Duodenal mucosa (tissue), 2 donors: ENCODE results near the gene C1QTNF5.

Source experiments
- H3K27ac ChIP-seq: one replicate; pipeline ENCODE4 v1.7.0; 2013; ENCODE audit warnings: low read depth, low read length
- H3K27me3 ChIP-seq, 2 donors: one replicate each; pipeline ENCODE4 v1.7.0; 2013; ENCODE audit warnings: low read length in 2 of 2, control low read depth in 1 of 2; ENCODE audit not compliant: insufficient read depth in 2 of 2, control insufficient read depth in 1 of 2
- H3K36me3 ChIP-seq, 2 donors: one replicate each; pipeline ENCODE4 v1.7.0; 2013; ENCODE audit warnings: low read length in 2 of 2, control low read depth in 1 of 2; ENCODE audit not compliant: insufficient read depth in 2 of 2, control insufficient read depth in 1 of 2
- H3K4me1 ChIP-seq, 2 donors: one replicate each; pipeline ENCODE4 v1.7.0; 2013; ENCODE audit warnings: low read length in 2 of 2, control low read depth in 1 of 2; ENCODE audit not compliant: insufficient read depth in 2 of 2, control insufficient read depth in 1 of 2
- H3K4me3 ChIP-seq, 2 donors: one replicate each; pipeline ENCODE4 v1.7.0; 2013; ENCODE audit warnings: low read length in 2 of 2, low read depth in 1 of 2
- H3K9ac ChIP-seq, 2 donors: one replicate each; pipeline ENCODE4 v1.7.0; 2013; ENCODE audit warnings: low read length in 2 of 2, low read depth in 1 of 2
- H3K9me3 ChIP-seq, 2 donors: one replicate each; pipeline ENCODE4 v1.7.0; 2013; ENCODE audit warnings: low read length in 2 of 2, control low read depth in 1 of 2; ENCODE audit not compliant: control insufficient read depth in 1 of 2

The C1QTNF5 gene

GRCh38 chr11:119337581-119338317 is 2.9 kb downstream of the C1QTNF5 start:
- Histone ChIP-seq H3K27me3 (peaks cover 0 to 3% of the 10 kb centered on the region in 2 donors), H3K9me3 (no peaks in the 10 kb centered on the region), H3K4me3 (no peak overlapping the region), H3K36me3 (peaks cover 0 to 4% of the 10 kb centered on the region in 2 donors), H3K9ac (peak overlapping the region in 1 of 2 donors; percentile 25), H3K4me1 (peaks cover 38 to 57% of the 10 kb centered on the region in 2 donors), H3K27ac (peak overlapping the region; percentile 59)

GRCh38 chr11:119336744-119337469 is 3.8 kb downstream of the C1QTNF5 start:
- peaks cover 0 to 3% of the 10 kb centered on the region in 2 donors for H3K27me3 ChIP-seq
- H3K4me1 ChIP-seq: peaks cover 38 to 57% of the 10 kb centered on the region in 2 donors
- H3K27ac ChIP-seq: no peak overlapping the region
- H3K9me3 ChIP-seq: no peaks in the 10 kb centered on the region
- H3K4me3 ChIP-seq: no peak overlapping the region
- H3K36me3 ChIP-seq: peaks cover 0 to 4% of the 10 kb centered on the region in 2 donors
- H3K9ac ChIP-seq: no peak overlapping the region

- Histone ChIP-seq H3K36me3 (peaks cover 0 to 4% of the 10 kb centered on the region in 2 donors), H3K4me3 (peak overlapping the region; percentile 95 to 98), H3K27ac (no peak overlapping the region), H3K9me3 (no peaks in the 10 kb centered on the region), H3K9ac (no peak overlapping the region), H3K4me1 (peaks cover 32 to 52% of the 10 kb centered on the region in 2 donors), H3K27me3 (peaks cover 0 to 3% of the 10 kb centered on the region in 2 donors)
Measured at GRCh38 chr11:119335655-119336543, 4.8 kb downstream of the C1QTNF5 start.

- no peaks in the 10 kb centered on the region for H3K9me3 ChIP-seq
- H3K27ac ChIP-seq: no peak overlapping the region
- H3K4me3 ChIP-seq: peak overlapping the region; percentile 95 to 98
- peaks cover 30 to 52% of the 10 kb centered on the region in 2 donors for H3K4me1 ChIP-seq
- H3K27me3 ChIP-seq: peaks cover 0 to 3% of the 10 kb centered on the region in 2 donors
- peaks cover 0 to 4% of the 10 kb centered on the region in 2 donors for H3K36me3 ChIP-seq
- H3K9ac ChIP-seq: peak overlapping the region; percentile 81 to 91
Measured at GRCh38 chr11:119335091-119335654, 5.5 kb downstream of the C1QTNF5 start.

- peaks cover 28 to 49% of the 10 kb centered on the region in 2 donors for H3K4me1 ChIP-seq
- H3K27me3 ChIP-seq: peaks cover 3 to 4% of the 10 kb centered on the region in 2 donors
- H3K27ac ChIP-seq: peak within 1 kb of the TSS; percentile 64
- peak within 1 kb of the TSS; percentile 95 to 98 for H3K4me3 ChIP-seq
- peaks cover 0 to 4% of the 10 kb centered on the region in 2 donors for H3K36me3 ChIP-seq
- peak within 1 kb of the TSS; percentile 81 to 91 for H3K9ac ChIP-seq
- H3K9me3 ChIP-seq: no peaks in the 10 kb centered on the region
Measured at GRCh38 chr11:119334174-119334930, 6.3 kb downstream of the C1QTNF5 start, which contains the start of gene RNF26. Gene RNF26 (plus strand): TSS chr11:119334527. CDS start chr11:119335123, 596 bp downstream.

- Histone ChIP-seq H3K9ac (no peak overlapping the region), H3K36me3 (peaks cover 0 to 4% of the 10 kb centered on the region in 2 donors), H3K27me3 (peaks cover 0 to 5% of the 10 kb centered on the region in 2 donors), H3K9me3 (no peaks in the 10 kb centered on the region), H3K4me3 (no peak overlapping the region), H3K27ac (no peak overlapping the region), H3K4me1 (peaks cover 15 to 31% of the 10 kb centered on the region in 2 donors)
Measured at GRCh38 chr11:119332111-119332765, 8.4 kb downstream of the C1QTNF5 start.

- Histone ChIP-seq H3K27ac (no peak overlapping the region), H3K9me3 (no peaks in the 10 kb centered on the region), H3K4me1 (peaks cover 4 to 12% of the 10 kb centered on the region in 2 donors), H3K9ac (no peak overlapping the region), H3K4me3 (no peak overlapping the region), H3K27me3 (peaks cover 0 to 5% of the 10 kb centered on the region in 2 donors), H3K36me3 (no peaks in the 10 kb centered on the region)
Measured at GRCh38 chr11:119330237-119330636, 10.4 kb downstream of the C1QTNF5 start.

- peaks cover 0 to 5% of the 10 kb centered on the region in 2 donors for H3K4me1 ChIP-seq
- H3K36me3 ChIP-seq: no peaks in the 10 kb centered on the region
- H3K9me3 ChIP-seq: no peaks in the 10 kb centered on the region
- H3K27me3 ChIP-seq: peaks cover 0 to 5% of the 10 kb centered on the region in 2 donors
- H3K9ac ChIP-seq: no peak overlapping the region
- no peak overlapping the region for H3K4me3 ChIP-seq
- H3K27ac ChIP-seq: no peak overlapping the region
Measured at GRCh38 chr11:119329320-119329719, 11.4 kb downstream of the C1QTNF5 start.
